HG02943 (cell line): ENCODE measurements around the gene ANKRD11.
"Not testable (repeated sequence)": the region's sequence is repeated elsewhere in the genome, so short reads cannot be mapped to it uniquely, and the experiment has no call there.

Experiments
- ATAC-seq: cut with Tn5 transposase; IDR thresholded peaks from one replicate; pipeline ENCODE4 v1.9.1; 2021; ENCODE audit warnings: mild to moderate bottlenecking, low read depth, moderate library complexity; ENCODE audit not compliant: unreplicated experiment

Gene ANKRD11

DNA sequence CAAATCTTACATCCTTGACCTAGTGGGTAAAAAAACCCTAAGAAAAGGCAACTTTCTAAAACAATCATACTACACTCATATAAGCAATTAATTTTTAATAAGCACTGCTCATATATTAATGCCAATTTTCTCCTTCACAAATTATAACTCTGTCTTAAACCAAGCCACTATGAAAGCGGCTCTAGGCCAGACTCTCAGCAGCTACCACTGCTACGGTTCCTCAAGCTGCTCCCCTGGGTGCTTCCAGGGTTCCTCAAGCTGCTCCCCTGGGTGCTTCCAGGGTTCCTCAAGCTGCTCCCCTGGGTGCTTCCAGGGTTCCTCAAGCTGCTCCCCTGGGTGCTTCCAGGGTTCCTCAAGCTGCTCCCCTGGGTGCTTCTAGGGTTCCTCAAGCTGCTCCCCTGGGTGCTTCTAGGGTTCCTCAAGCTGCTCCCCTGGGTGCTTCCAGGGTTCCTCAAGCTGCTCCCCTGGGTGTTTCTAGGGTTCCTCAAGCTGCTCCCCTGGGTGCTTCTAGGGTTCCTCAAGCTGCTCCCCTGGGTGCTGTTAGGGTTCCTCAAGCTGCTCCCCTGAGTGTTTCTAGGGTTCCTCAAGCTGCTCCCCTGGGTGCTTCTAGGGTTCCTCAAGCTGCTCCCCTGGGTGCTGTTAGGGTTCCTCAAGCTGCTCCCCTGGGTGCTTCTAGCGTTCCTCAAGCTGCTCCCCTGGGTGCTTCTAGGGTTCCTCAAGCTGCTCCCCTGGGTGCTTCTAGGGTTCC lies 35.8 kb downstream of the ANKRD11 start:
- ATAC-seq = not testable (repeated sequence)

DNA sequence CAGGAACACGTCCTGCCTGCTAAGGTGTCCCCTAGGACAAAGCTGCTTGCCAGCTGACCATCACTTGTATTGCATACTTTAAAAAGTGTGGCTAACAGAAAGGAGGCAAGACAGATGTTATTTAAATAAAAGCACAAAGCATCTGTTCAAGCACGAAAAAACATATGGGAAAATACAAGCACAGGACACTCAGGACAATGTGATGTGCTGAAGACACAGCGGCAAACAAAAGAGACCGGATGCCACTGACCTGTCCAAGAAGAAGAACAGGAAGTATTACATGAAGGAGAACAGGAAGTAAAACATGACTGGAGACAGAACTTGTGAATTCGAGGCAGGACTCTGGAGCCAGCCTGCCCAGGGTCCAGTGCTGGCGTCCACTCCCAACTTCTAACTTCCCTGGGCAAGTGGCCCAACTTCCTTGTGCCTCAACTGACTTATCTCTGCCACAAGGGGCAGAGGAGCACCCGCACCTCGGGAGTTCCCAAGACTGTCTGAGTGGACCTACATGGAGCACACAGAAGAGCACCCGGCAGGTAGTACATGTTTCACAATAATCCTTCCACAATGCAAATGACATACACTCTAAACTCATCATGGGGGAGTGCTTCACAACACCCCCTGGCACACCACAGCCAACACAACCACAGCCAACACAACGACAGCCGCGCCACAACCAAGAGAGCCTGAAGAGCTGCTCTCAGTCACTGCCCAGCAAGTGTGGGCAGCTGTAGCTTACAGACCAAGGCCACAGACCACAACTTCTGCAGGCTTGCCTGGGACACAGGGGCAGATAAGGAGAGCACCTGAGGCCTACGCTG lies 36.6 kb downstream of the ANKRD11 start:
- no peak for ATAC-seq

DNA sequence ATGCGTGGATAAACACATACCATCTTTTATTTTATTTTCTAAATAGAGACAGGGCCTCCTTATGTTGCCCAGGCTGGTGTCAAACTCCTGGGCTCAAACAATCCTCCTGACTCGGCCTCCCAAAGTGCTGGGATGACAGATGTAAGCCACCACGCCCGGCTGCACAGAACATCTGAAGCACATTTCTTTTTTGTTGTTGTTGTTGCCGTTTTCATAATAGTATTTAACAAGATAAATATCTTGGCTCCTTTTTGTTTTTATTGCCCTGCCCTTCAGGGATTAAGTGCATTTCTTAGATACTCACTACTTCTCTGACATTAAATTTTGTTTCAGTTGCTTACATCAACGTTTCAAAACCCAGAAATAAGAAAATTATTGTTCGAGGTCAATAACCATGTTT lies 37.4 kb downstream of the ANKRD11 start:
- ATAC-seq = no peak

DNA sequence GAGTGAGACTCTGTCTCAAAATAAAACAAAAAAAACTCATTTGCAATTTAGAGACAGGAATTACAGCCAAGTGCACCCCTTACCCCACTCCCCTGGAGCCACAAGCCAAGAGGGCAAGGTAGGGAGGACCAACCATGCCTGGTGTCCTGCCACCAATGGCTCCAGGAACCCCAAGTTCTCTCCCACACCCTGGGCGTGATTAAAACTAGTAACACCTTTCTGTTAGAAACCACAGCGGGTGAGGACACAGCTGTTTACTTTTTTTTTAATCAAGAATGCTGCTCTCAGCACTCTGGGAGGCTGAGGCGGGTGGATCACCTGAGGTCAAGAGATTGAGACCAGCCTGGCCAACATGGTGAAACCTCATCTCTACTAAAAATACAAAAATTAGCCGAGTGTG lies 38.1 kb downstream of the ANKRD11 start:
- ATAC-seq = no peak

DNA sequence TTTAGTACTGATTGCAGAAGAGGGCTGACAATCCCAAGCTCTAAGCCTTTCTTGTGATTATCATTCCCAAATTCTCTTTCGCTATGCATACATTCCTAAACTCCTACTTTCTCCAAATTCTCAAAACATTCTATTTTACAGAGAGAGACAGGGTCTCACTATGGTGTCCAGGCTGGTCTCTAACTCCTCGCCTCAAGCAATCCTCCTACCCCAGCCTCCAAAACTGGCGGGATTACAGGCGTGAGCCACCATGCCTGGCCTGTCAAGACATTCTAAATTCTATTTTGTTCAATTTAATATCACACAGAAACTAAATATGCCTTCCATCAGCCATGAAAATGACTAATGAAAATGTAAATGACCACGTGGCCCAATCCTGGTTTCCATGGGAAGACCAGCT lies 39.8 kb downstream of the ANKRD11 start:
- no peak for ATAC-seq

DNA sequence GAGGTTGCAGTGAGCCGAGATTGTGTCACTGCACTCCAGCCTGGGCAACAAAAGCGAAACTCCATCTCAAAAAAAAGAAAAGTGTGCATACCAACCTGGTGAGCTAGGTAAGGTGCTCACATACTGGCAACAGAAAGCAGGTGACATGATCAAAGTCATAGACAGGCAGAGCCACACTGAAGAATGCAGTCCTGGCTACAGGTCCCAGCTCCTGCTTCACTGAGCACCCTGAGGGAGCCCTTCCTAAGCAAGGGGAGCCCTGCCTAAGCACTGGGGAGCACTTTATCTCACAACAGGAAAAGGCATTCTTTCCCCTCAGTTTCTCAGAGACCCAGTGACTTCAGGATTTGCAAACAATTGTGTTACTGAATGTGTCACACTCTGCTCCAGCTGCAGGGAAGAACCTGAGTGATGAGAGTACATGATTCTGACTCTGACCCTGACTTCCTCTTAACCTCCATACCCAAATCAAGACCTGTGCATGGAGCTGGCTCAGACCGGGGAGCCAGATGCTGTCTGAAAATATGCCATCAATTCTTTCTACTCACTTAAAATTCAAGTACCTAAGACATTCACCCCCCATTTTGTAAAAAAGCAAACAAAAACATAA lies 40.5 kb downstream of the ANKRD11 start:
- no peak for ATAC-seq

DNA sequence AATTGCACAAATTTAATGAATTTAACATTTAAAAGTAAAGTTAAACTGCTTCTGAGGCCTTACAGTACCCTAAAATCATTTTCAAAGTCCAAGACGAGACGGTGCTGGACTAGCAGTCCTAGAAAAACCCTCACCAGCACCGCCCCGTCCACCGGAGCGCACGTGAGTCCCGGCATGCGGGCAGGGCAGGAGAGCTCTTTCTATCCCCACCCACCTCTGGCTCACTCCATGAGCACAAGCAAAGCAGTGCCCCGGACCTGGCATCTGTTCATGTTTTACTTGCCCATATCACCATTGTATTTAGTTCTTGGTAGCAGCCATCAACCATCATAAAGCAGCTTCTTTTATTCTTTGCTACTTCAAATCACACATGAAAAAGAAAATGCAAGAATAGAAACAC lies 41.7 kb downstream of the ANKRD11 start:
- no peak for ATAC-seq

DNA sequence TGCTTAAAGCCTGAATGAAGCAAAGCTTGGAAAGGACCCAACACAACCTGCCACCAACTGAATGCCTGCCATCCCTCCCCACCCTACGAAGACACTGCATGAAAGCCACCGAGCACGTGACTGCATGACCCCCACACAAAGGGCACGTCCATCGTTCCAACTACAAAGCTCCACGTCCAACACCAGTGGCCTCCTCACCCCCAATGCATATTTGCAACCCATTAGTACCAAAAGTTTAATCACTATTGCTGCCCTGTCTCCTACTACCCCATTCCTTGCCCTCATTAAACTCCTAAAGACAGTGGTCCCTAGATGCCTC lies 43.4 kb downstream of the ANKRD11 start:
- no peak for ATAC-seq

DNA sequence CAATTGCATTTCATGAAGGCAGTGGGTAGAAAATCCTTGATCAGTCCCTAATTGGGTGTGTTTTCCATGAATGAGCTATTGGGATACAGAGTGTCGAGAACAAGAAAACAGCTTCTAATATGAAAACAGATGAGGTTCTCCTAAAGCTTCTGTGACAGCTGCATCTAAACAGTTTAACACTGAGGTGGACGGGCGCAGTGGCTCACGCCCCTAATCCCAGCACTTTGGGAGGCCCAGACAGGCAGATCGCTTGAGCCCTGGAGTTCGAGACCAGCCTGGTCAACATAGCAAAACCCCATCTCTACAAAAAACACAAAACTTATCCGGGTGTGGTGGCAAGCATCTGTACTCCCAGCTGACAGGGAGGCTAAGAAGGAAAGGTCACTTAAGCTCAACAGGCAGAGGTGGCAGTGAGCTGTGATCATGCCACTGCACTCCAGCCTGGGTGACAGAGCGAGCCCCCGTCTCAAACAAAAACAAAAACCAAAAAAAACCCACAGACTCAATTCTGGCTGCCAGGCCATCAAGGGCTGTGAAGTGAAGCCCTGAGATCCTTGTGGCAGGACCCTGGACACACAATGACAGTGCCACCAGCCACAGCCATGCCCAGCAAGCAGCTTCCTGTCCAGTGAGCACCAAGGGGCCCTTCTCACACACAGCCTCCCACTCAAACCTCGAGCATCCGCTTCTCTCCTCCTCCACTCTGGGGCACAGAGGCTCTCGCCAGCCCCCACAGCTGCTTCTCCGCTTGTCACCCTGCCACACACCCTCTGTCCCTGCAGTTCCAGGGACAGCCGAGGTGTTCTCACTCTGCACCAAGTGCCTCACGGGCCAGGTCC lies 44.0 kb downstream of the ANKRD11 start:
- ATAC-seq = no peak

DNA sequence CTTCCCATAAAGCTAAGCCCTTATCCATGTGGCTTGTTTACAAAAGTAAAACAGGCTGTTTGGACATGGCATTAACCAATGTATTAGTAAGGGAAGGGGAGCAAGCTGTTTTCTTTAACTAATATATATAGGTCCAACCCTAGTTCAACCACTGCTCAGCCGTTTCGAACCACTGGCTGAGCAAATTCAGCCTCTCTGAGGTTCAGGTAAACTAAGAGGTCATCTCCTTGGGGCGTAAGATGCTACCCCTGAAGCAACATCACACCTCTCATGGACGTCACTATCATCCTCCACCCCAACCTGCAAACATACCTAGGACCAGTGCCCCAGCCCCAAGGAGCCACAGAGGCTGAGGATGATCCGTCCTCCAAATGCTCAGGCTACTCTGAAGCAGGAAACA lies 45.2 kb downstream of the ANKRD11 start:
- ATAC-seq = no peak

DNA sequence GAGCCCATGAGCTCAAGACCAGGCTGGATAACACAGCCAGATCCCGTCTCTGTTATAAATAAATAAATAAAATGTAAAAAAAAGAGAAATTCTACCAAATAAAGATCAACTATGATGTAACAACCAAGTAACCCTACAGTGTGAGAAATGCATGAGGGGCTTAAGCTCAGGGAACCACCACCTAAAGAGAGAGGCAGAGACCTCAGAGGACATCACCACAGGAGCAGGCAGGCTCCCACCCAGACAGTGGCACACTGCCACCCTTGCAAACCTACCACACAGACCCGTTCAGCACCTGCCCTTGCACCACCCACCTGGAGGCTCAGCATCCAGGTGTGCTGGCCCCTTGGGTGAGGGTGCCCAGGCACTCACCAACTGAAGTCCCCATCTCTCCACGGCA lies 45.6 kb downstream of the ANKRD11 start:
- ATAC-seq = no peak

DNA sequence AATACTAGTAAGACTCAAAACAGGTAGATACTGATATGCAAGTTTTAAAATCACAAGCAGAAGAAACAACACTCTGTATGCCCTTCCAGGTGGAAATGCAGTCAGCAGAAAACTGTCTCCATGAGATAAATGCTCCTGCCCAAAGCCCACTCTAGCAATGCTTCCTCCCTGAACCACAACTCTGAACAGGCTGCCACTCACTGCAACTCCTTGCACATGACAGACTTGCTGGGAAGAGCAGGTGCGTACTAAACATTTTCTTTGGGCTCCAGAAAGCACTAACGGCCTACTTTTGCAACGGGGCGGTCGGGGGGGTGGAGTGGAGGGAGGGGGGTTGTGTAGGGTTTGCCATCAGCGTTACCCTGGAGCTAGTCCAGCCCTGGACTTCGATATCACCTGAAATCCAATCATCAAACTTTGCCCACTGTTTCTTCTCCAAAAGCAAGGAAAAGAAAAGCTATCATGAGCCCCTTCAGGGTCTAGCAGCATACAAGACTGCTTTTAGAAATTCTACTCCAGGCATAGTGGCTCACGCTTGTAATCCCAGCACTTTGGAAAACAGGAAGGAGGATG lies 46.1 kb downstream of the ANKRD11 start:
- no peak for ATAC-seq

DNA sequence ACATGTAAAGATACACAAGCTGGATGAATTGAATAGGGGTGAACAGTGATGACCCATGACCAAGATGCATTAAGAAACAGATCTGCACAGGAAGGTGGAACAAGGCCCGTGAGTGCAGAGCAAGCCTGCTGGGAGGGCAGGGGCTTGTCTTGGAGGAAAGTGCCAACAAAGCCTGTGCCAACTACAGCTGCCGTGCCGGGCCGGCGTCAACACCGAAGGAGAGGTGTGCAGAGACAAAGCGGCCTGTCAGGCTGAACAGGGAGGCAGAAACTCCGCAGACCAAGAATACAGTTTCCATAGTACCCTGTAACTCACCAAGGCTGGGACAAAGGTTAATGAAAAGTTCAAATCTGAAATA lies 46.7 kb downstream of the ANKRD11 start:
- ATAC-seq = no peak

DNA sequence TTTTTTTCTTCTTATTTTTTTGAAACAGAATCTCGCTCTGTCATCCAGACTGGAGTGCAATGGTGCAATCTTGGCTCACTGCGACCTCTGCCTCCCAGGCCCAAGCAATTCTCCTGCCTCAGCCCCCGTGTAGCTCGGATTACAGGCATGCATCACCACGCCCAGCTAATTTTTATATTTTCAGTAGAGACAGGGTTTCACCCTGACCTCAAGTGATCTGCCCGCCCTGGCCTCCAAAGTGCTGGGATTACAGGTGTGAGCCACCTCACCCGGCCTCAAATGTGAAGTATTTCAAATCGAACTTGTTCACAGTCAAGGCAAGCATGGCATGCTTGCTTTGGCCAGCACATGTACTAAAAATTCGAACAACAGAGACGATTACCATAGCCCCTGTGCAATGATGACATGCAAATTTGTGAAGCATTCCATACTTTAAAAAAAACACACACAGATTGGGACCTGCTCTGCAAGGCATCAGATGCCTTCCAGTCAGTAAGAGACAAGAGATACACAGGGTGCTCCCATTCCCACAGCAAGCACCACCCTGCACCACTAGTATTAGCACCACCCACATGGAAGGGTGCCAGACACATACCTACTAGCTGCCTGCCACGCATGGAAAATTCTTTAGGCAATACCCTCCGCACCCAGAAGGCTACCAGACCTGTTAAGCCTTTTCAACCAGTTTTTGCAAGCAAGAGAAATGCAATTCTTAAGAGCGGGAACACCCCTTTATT lies 47.2 kb downstream of the ANKRD11 start:
- ATAC-seq = no peak

DNA sequence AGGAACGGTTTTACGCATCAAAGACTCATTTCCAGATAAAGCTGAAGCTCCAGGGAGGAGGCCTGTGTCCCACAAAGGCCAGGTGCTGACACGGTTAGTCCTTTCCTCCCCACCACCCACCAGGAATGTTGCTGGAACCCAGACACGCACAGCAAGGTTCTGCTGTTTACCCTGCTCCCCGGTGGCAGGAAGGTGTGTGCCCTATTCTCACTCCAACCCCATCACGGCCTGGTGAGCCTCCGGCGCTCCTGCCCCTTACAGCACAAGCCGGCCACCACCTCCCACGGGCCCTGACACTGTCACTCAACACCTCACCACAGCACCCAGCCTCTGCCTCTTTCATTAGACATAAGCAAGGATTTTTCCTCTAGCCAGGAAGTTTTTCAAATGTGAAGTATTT lies 47.8 kb downstream of the ANKRD11 start:
- ATAC-seq = no peak

DNA sequence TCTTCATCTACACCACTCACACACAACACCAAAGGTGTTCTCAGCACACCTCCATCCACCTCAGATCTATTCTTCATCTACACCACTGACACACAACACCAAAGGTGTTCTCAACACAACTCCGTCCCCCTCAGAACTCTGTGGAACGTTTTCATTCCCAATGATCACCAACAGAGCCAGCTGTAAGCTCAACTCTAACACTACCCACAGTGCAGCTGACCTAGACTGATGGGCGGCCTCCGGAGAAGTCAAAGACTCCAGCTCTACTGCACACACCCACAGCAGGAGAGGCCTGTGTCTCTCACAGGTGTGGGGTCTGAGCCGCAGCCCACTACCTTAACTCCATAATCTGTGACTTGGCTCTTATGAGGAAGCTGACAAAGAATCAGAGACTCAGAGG lies 50.7 kb downstream of the ANKRD11 start:
- no peak for ATAC-seq

DNA sequence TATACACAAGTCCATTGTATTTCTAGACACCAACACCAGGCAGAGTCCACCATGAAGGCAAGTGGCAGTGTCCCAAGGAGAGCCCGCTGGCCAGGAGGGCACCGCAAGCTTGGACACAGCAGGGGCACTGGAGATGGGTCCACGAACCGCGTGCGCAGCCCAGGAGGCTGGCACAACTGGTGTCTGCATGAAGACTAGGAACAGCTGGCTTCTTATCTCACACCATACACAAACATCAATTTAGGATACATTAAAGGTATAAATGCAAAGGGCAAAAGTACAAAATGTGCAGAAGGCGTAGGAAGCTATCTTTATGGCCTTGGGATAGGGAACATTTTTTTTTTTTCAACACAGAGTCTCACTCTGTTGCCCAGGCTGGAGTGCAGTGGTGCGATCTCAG lies 52.4 kb downstream of the ANKRD11 start:
- no peak for ATAC-seq

DNA sequence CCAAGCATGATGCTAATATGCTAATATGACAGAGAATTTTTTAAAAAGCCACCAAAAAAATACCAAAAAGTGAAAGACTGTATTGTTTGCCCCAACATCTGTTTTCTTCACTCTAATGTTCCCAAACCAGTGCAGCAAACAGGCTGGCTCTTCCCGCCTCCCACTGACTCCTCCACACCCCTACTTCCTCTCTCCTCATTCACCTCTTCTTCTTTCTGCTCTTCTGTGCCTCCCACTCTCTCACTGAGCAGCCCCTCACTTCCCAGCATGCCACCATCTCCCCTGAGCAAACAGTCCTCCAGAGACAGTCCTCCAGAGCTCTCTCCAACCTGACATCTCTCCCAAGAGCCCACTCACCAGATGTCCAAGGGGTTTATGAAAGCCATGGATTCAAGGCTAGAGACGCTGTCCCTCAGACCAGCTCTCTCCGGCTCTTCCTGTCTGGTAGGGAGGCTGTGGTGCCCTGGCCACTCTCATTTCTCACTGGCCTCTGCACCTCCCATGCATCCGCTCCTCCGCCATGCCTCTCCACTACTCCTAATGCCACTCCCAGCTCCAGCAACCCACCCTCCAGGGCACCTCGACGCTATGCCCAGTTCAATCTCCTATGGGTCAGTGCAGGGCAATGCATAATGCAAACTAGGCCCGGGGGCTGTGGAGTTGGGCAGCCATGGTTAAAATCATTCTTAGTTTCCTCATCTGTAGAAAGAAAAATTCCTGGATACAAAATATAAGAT lies 52.9 kb downstream of the ANKRD11 start:
- ATAC-seq = no peak

DNA sequence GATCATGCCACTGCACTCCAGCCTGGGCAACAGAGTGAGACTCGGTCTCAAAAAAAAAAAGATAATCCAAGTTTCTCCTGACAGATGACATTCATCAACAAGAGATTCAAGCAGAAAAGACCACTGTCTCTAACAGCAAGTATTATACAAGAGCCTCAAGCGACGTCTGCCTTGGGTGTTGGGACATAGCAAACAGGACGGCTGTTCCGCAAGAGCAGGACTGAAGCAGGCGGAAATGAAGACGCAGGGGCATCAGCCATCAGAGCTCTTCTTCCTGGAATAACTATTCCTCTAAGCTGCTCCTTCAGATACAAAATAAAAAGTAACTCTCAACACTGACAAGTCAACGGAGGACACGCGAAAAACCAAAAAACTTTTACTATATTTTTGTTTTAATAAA lies 54.0 kb downstream of the ANKRD11 start:
- no peak for ATAC-seq
